IMR-90 (cell line): ENCODE measurements around the gene SRMS. TPM values are rescaled to one million over a fixed set of nuclear protein-coding genes. Genes with fewer than 3 reads are reported as not detected.

Experiments
- ATAC-seq: fragments of 200-7000 bp; cut with Tn5 transposase; 2 replicates; pipeline ENCODE4 v1.9.1; 2020; ENCODE audit warnings: low read depth, mild to moderate bottlenecking, moderate library complexity
- BruUV-seq: library from RNA; stranded (reverse); fragments of 400-500 nt; replicated peaks from 2 replicates; lab custom pipeline; 2021; lab: Mats Ljungman, UMichigan
- CTCF ChIA-PET: fragments of 300-600 bp; formaldehyde crosslinking; extraction: SDS; loops from one replicate; lab custom pipeline; 2021; ENCODE audit warnings: antibody characterized with exemption; lab: Yijun Ruan, JAX
- POLR2A ChIA-PET: fragments of 300-600 bp; sonication (Branson Sonifier 250); formaldehyde crosslinking; loops from one replicate; lab custom pipeline; 2022; ENCODE audit warnings: antibody characterized with exemption; ENCODE audit not compliant: unreplicated experiment; lab: Charles Lee
- DNase-seq: peaks from one replicate; pipeline ENCODE4 v3.0.0; 2013
- H2AFZ ChIP-seq: replicated peaks from 2 replicates; pipeline ENCODE3; 2013; ENCODE audit warnings: low read length, mild to moderate bottlenecking; ENCODE audit not compliant: poor library complexity
- H2AK5ac ChIP-seq: 2 replicates; pipeline ENCODE4 v1.6.1; 2013; ENCODE audit warnings: low read depth, low read length, inconsistent platforms
- H2AK9ac ChIP-seq: replicated peaks from 2 replicates; pipeline ENCODE3; 2013; ENCODE audit warnings: mild to moderate bottlenecking, low read depth, low read length, moderate library complexity; ENCODE audit not compliant: poor library complexity
- H2BK120ac ChIP-seq: 2 replicates; pipeline ENCODE4 v1.6.1; 2013; ENCODE audit warnings: low read depth, low read length, inconsistent platforms
- H2BK15ac ChIP-seq: 3 replicates; pipeline ENCODE4 v1.6.1; 2013; ENCODE audit warnings: low read depth, low read length, inconsistent platforms
- H2BK20ac ChIP-seq: 2 replicates; pipeline ENCODE4 v1.6.1; 2013; ENCODE audit warnings: low read depth, mild to moderate bottlenecking, inconsistent platforms, low read length, moderate library complexity
- H2BK5ac ChIP-seq: 2 replicates; pipeline ENCODE4 v1.6.1; 2013; ENCODE audit warnings: mild to moderate bottlenecking, low read depth, low read length, inconsistent platforms; ENCODE audit not compliant: poor library complexity, severe bottlenecking
- H3K14ac ChIP-seq: replicated peaks from 2 replicates; pipeline ENCODE4 v1.6.1; 2013; ENCODE audit warnings: low read depth, low read length, inconsistent platforms
- H3K18ac ChIP-seq: 2 replicates; pipeline ENCODE4 v1.6.1; 2013; ENCODE audit warnings: low read depth, low read length, control low read depth
- H3K23ac ChIP-seq: 2 replicates; pipeline ENCODE4 v1.6.1; 2013; ENCODE audit warnings: low read depth, low read length, inconsistent platforms
- H3K27ac ChIP-seq: 2 replicates; pipeline ENCODE4 v1.5.1; 2013; ENCODE audit warnings: mild to moderate bottlenecking, control low read depth, low read length; ENCODE audit not compliant: insufficient read depth
- H3K27me3 ChIP-seq: 2 replicates; pipeline ENCODE4 v1.6.1; 2013; ENCODE audit warnings: low read length; ENCODE audit not compliant: control insufficient read depth, insufficient read depth
- H3K36me3 ChIP-seq: 2 replicates; pipeline ENCODE4 v1.6.1; 2013; ENCODE audit warnings: low read length, mixed read lengths; ENCODE audit not compliant: control insufficient read depth, insufficient read depth
- H3K4ac ChIP-seq: 2 replicates; pipeline ENCODE4 v1.6.1; 2013; ENCODE audit warnings: low read depth, low read length, inconsistent platforms
- H3K4me1 ChIP-seq: 2 replicates; pipeline ENCODE4 v1.6.1; 2013; ENCODE audit warnings: low read length, mixed read lengths; ENCODE audit not compliant: control insufficient read depth, insufficient read depth
- H3K4me2 ChIP-seq: 2 replicates; pipeline ENCODE4 v1.6.1; 2013; ENCODE audit warnings: low read depth, mild to moderate bottlenecking, control low read depth, low read length, moderate library complexity
- H3K4me3 ChIP-seq: 2 replicates; pipeline ENCODE4 v1.5.1; 2013; ENCODE audit warnings: low read depth, mild to moderate bottlenecking, control low read depth, low read length, moderate library complexity; ENCODE audit not compliant: insufficient read depth
- H3K56ac ChIP-seq: 2 replicates; pipeline ENCODE4 v1.6.1; 2013; ENCODE audit warnings: low read length, inconsistent platforms; ENCODE audit not compliant: insufficient read depth; ENCODE audit errors: extremely low read depth
- H3K79me1 ChIP-seq, 2 experiments: 2 replicates each; pipeline ENCODE4 v1.6.1; 2013; ENCODE audit warnings: low read length in 2 of 2, inconsistent platforms in 1 of 2, low read depth in 1 of 2
- H3K9ac ChIP-seq: 2 replicates; pipeline ENCODE4 v1.6.1; 2013; ENCODE audit warnings: low read depth, low read length, control low read depth
- H3K9me1 ChIP-seq: 2 replicates; pipeline ENCODE4 v1.6.1; 2013; ENCODE audit warnings: low read length, inconsistent platforms; ENCODE audit not compliant: insufficient read depth
- H3K9me3 ChIP-seq: 2 replicates; pipeline ENCODE4 v1.6.1; 2013; ENCODE audit warnings: low read length; ENCODE audit not compliant: control insufficient read depth, insufficient read depth
- H4K20me1 ChIP-seq: 2 replicates; pipeline ENCODE4 v1.6.1; 2013; ENCODE audit warnings: low read length, inconsistent platforms; ENCODE audit not compliant: insufficient read depth
- H4K5ac ChIP-seq: 2 replicates; pipeline ENCODE4 v1.6.1; 2013; ENCODE audit warnings: mild to moderate bottlenecking, low read depth, low read length, control low read depth
- H4K8ac ChIP-seq, 2 experiments: 2 replicates each; pipeline ENCODE4 v1.6.1; 2013; ENCODE audit warnings: low read depth in 2 of 2, low read length in 2 of 2, control low read depth in 1 of 2, inconsistent platforms in 1 of 2
- H4K91ac ChIP-seq: 2 replicates; pipeline ENCODE4 v1.6.1; 2013; ENCODE audit warnings: low read depth, low read length, inconsistent platforms; ENCODE audit not compliant: insufficient read depth
- CHD1 ChIP-seq: IDR thresholded peaks from 2 replicates; pipeline ENCODE4 v1.6.1; 2012; ENCODE audit warnings: low read depth, low read length, improper control_type of control experiment
- POLR2A ChIP-seq: IDR thresholded peaks from 2 replicates; pipeline ENCODE4 v1.6.1; 2012; ENCODE audit warnings: mild to moderate bottlenecking, low read depth, low read length
- RAD21 ChIP-seq: IDR thresholded peaks from 2 replicates; pipeline ENCODE4 v1.6.1; 2012; ENCODE audit warnings: low read length, improper control_type of control experiment
- SMC3 ChIP-seq: fragments of 150-350 bp; IDR thresholded peaks from 2 replicates; pipeline ENCODE4 v1.6.1; 2016; ENCODE audit warnings: low read depth, mild to moderate bottlenecking, antibody characterized with exemption, low read length, moderate library complexity
- WGBS, 2 experiments: methylation state at CpG; one replicate each; pipeline versions ENCODE4 v1.1.5 to v1.1.7; 2013; ENCODE audit warnings: missing lambda C conversion rate in 2 of 2; ENCODE audit not compliant: insufficient read length in 1 of 2; ENCODE audit errors: extremely low coverage in 2 of 2; 5-methylcytosine and 5-hydroxymethylcytosine counted together
- dilution Hi-C: fragments of 300-500 bp; cut with HindIII; formaldehyde crosslinking; loops from one replicate; pipeline ENCODE4 v1.14.3; 2018; ENCODE audit warnings: low sequenced_read_pairs; ENCODE audit not compliant: unreplicated experiment
- in situ Hi-C: fragments of 300-500 bp; cut with MboI; formaldehyde crosslinking; loops from 3 replicates; pipeline ENCODE4 v1.14.3; 2019; ENCODE audit warnings: low sequenced_read_pairs, inconsistent platforms, mixed read lengths
- intact Hi-C: fragments of 100-400 bp; cut with micrococcal nuclease; formaldehyde crosslinking; loops from 2 replicates; pipeline ENCODE4 v1.10.0; 2022
- polyA plus RNA-seq, 3 experiments: library from polyadenylated mRNA; depleted of rRNA; stranded (reverse); fragments of >200 nt; gene quantifications; 2 replicates each; pipeline ENCODE4 v1.2.3, GENCODE V29; 2012; ENCODE audit warnings: low replicate concordance in 1 of 3
- total RNA-seq: library from RNA; depleted of rRNA; stranded (reverse); fragments of >200 nt; gene quantifications from 2 replicates; pipeline ENCODE4 v1.2.3, GENCODE V29; 2012
- TF ChIP-seq, protein P1 (sequence below): conservative IDR thresholded peaks from 2 replicates; pipeline ENCODE4 v1.5.1; 2012; ENCODE audit warnings: mild to moderate bottlenecking, low read depth, low read length, improper control_type of control experiment

SRMS gene
- total and polyA plus RNA-seq, 2 of the 4 experiments (the other 2 are of a cell fraction) = not detected

DNA sequence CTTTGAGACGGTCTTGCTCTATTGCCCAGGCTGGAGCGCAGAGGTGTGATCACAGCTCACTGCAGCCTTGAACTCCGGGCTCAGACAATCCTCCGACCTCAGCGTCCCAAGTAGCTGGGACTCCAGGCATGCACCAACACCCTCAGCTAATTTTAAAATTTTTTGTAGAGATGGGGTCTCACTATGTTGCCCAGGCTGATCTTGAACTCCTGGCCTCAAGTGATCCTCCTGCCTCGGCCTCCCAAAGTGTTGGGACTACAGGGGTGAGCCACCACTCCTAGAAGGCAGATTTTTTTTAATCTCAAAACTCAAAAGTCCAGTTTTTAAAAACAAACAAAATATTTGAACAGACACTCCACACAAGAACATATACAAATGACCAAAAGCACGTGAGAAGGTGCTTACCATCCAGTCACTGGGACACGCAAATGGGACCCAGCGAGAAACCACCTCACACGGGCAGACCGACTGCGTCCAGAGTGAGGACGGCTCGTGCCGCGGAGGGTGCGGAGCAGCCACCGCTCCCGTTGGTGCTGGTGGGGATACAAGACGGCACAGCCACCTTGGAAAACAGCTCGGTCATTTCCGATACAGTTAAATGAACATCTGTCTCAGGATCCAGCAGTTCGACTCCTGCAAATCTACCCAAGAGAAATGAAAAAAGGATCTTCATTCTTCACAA, 35.0 kb upstream of the SRMS start (continued):
- TF ChIP-seq POLR2A = no peak

DNA sequence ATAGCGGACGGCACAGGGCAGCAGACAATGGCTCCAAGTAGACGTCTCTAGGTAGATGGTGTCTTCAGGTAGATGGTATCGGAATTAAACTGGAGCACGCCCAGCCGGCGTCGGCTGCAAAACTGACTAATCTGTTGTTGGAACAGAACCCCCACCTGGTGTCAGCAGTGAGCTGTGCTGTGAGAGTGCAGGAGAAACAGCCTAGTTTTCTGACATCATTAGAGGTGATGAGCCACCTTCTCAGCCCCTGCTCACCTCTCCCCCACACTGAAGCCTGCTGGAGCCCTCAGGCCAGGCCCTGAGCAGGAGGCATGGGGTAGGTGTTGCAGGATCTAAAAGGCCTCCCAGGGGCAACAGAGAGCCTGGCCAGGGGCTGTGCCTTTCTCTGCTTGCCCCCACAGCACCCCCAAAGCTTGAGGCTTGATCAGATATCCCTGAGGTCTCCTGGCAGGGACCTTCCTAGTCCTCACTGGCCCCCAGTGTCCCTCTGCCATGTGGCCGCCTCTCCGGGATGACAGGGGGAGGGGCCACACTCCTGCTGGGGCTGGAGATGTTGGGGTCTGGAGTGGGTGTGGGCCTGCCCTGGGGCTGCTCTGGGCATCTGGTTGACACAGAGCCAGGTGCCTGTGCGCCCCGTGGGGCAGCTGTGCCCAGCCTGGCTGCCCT, 33.4 kb upstream of the SRMS start:
- H4K5ac ChIP-seq = no peak overlapping the region
- H3K14ac ChIP-seq = no peak overlapping the region
- H4K91ac ChIP-seq = no peak overlapping the region
- H2BK120ac ChIP-seq = no peak overlapping the region
- H2AK9ac ChIP-seq = peak overlapping the region; percentile 70
- peak overlapping the region; percentile 51 for H2AFZ ChIP-seq
- intact Hi-C loops (no loop called here), dilution Hi-C loops (no loop called here), in situ Hi-C loops (no loop called here)
- H3K23ac ChIP-seq = no peak overlapping the region
- no peaks in the 10 kb centered on the region for H3K36me3 ChIP-seq
- WGBS, 2 experiments = 70% methylated on average over 10 of the region's 12 CpGs; no CpG with 5 or more reads in 1 of the 2 experiments
- H3K27me3 ChIP-seq = no peaks in the 10 kb centered on the region
- no peak overlapping the region for H2AK5ac ChIP-seq
- no peaks in the 10 kb centered on the region for H4K20me1 ChIP-seq
- no peak overlapping the region for H3K27ac ChIP-seq
- no peak overlapping the region for H3K9ac ChIP-seq
- no peak overlapping the region for H4K8ac ChIP-seq
- peaks cover 2% of the 10 kb centered on the region; the same call in 1 of the 2 replicates for H3K9me1 ChIP-seq
- peak; percentile 54 for DNase-seq
- ChIA-PET CTCF (no interaction called here), POLR2A (no interaction called here)
- TF ChIP-seq CHD1 (no peak), SMC3 (peak; percentile 37; the same call in 1 of the 2 replicates), RAD21 (peak; percentile 60)
- TF ChIP-seq, protein P1, sequence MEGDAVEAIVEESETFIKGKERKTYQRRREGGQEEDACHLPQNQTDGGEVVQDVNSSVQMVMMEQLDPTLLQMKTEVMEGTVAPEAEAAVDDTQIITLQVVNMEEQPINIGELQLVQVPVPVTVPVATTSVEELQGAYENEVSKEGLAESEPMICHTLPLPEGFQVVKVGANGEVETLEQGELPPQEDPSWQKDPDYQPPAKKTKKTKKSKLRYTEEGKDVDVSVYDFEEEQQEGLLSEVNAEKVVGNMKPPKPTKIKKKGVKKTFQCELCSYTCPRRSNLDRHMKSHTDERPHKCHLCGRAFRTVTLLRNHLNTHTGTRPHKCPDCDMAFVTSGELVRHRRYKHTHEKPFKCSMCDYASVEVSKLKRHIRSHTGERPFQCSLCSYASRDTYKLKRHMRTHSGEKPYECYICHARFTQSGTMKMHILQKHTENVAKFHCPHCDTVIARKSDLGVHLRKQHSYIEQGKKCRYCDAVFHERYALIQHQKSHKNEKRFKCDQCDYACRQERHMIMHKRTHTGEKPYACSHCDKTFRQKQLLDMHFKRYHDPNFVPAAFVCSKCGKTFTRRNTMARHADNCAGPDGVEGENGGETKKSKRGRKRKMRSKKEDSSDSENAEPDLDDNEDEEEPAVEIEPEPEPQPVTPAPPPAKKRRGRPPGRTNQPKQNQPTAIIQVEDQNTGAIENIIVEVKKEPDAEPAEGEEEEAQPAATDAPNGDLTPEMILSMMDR = peak; percentile 46
- H3K79me1 ChIP-seq = no peaks in the 10 kb centered on the region
- H3K4me3 ChIP-seq = no peak overlapping the region
- no TSS peak for BruUV-seq
- H3K4me1 ChIP-seq = no peaks in the 10 kb centered on the region
- ATAC-seq = peak; percentile 44
- H3K9me3 ChIP-seq = no peaks in the 10 kb centered on the region
- no peak overlapping the region for H2BK15ac ChIP-seq
- H3K18ac ChIP-seq = no peak overlapping the region
- H2BK20ac ChIP-seq = no peak overlapping the region
- H3K4ac ChIP-seq = no peak overlapping the region
- no peak overlapping the region for H3K4me2 ChIP-seq
- no peak overlapping the region for H2BK5ac ChIP-seq
- H3K56ac ChIP-seq = no peak overlapping the region
